Esophagus squamous epithelium (tissue), 4 donors: ENCODE data around the gene ZBTB8B.

Experiments
- CTCF ChIP-seq, 6 experiments: fragments of 450-650 bp in 4 of 6; fragments of 200-600 bp in 2 of 6; sonication (generic) in 2 of 6; IDR thresholded peaks; one replicate each; pipeline ENCODE4 v1.5.1; 2016 to 2019; ENCODE audit warnings: antibody characterized with exemption in 6 of 6, mild to moderate bottlenecking in 4 of 6, moderate library complexity in 4 of 6
- POLR2A ChIP-seq, 4 donors: fragments of 450-650 bp; IDR thresholded peaks; one replicate each; pipeline ENCODE4 v1.6.1; 2017; ENCODE audit warnings: antibody characterized with exemption in 4 of 4, mild to moderate bottlenecking in 4 of 4, moderate library complexity in 3 of 4

DNA sequence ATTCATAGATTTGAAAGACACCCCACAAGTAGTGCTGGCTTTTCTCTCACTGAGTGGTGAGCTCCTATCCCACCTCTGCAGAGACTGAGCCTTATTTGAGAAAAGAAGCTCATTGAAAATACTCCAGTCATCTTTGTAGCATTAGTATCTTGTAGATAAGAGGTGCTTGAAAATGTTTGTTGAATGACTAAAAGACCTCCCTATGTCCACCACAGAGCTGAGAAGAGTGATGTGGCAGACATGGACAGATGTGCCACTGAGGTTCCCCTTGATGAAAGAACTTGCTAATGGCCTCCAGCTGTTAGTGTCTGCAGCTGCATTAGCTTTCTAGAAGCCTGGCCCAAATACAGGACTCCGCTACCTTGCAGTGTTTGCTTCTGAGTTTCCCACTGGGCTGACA lies 45.1 kb downstream of the ZBTB8B start:
- TF ChIP-seq CTCF (IDR thresholded peaks at IDR 0.05): no peak
- no peak for TF ChIP-seq POLR2A (IDR thresholded peaks at IDR 0.05)
